Esophagus muscularis mucosa (tissue), 4 donors: Measurements from ENCODE around the gene TLL2. TPM values are rescaled to one million over a fixed set of nuclear protein-coding genes. Genes with fewer than 3 reads are reported as not detected.

Experiments
- DNase-seq: peaks from one replicate; pipeline ENCODE4 v3.0.0-alpha.2; 2017; ENCODE audit errors: extremely low spot score
- H3K27ac ChIP-seq, 4 donors: fragments of 200-600 bp; sonication (generic); replicated peaks in 1 of 4; 1 replicate in 3 of 4; 2 replicates in 1 of 4; pipeline ENCODE4 v1.5.1; 2016 to 2019; ENCODE audit warnings: mild to moderate bottlenecking in 1 of 4
- H3K27me3 ChIP-seq, 4 donors: fragments of 200-600 bp; sonication (generic); one replicate each; pipeline versions ENCODE4 v1.5.1 to v1.6.0; 2016 to 2019
- H3K36me3 ChIP-seq, 4 donors: fragments of 200-600 bp; sonication (generic); one replicate each; pipeline ENCODE4 v1.5.1; 2016 to 2019
- H3K4me1 ChIP-seq, 4 donors: fragments of 200-600 bp; sonication (generic); one replicate each; pipeline ENCODE4 v1.5.1; 2016 to 2019
- H3K4me3 ChIP-seq, 4 donors: fragments of 200-600 bp; sonication (generic); 1 replicate in 2 of 4; 2 replicates in 2 of 4; pipeline ENCODE4 v1.5.1; 2016 to 2019; ENCODE audit warnings: mild to moderate bottlenecking in 4 of 4, moderate library complexity in 1 of 4
- H3K9me3 ChIP-seq, 4 donors: fragments of 200-600 bp; sonication (generic); 1 replicate in 3 of 4; 2 replicates in 1 of 4; pipeline ENCODE4 v1.5.1; 2016 to 2019
- CTCF ChIP-seq, 3 experiments: fragments of 200-600 bp in 2 of 3; fragments of 450-650 bp in 1 of 3; sonication (generic) in 2 of 3; IDR thresholded peaks; one replicate each; pipeline ENCODE4 v1.5.1; 2017 to 2019; ENCODE audit warnings: antibody characterized with exemption in 3 of 3, mild to moderate bottlenecking in 2 of 3, moderate library complexity in 1 of 3
- EP300 ChIP-seq: sonication (generic); formaldehyde crosslinking; IDR thresholded peaks from one replicate; pipeline ENCODE4 v1.6.1; 2017; ENCODE audit warnings: antibody characterized with exemption
- POLR2A ChIP-seq: fragments of 450-650 bp; IDR thresholded peaks from one replicate; pipeline ENCODE4 v1.6.1; 2017; ENCODE audit warnings: antibody characterized with exemption, moderate library complexity, mild to moderate bottlenecking, low read depth
- POLR2AphosphoS5 ChIP-seq, 2 donors: sonication (generic); formaldehyde crosslinking; IDR thresholded peaks; one replicate each; pipeline ENCODE4 v1.6.1; 2017; ENCODE audit warnings: antibody characterized with exemption in 2 of 2
- WGBS: methylation state at CpG from one replicate; pipeline ENCODE4 v1.1.5; 2018; 5-methylcytosine and 5-hydroxymethylcytosine counted together
- intact Hi-C: fragments of 100-400 bp; cut with DNase I; formaldehyde crosslinking; loops from one replicate; pipeline ENCODE4 v1.15.1; 2023
- total RNA-seq, 4 donors: library from RNA; depleted of rRNA; stranded (reverse); fragments of >200 nt; gene quantifications; one replicate each; pipeline versions ENCODE4 v1.1.0 to v1.2.1, GENCODE V29; 2016

TLL2 gene
- total RNA-seq, 4 donors from 2014 or later, result 0.17 to 2.1 (median 0.27) TPM

- Histone ChIP-seq H3K9me3 (no peaks in the 10 kb centered on the region), H3K4me3 (no peak overlapping the region), H3K27me3 (peaks cover 0 to 30% (median 3%) of the 10 kb centered on the region in 4 donors), H3K36me3 (no peaks in the 10 kb centered on the region), H3K27ac (no peak overlapping the region), H3K4me1 (no peaks in the 10 kb centered on the region)
- DNase-seq, result no peak
- 60% methylated on average over 8 of the region's 8 CpGs for WGBS
- no peak for TF ChIP-seq POLR2AphosphoS5 (IDR thresholded peaks at IDR 0.05)
- no peak for TF ChIP-seq CTCF (IDR thresholded peaks at IDR 0.05)
- no peak for TF ChIP-seq EP300
- no peak for TF ChIP-seq POLR2A
- intact Hi-C loops, result no loop called here
Observed at GRCh38 chr10:96357038-96357620, 156.6 kb downstream of the TLL2 start.

- DNase-seq, result no peak
- no peak for TF ChIP-seq CTCF (IDR thresholded peaks at IDR 0.05)
- no peak for TF ChIP-seq EP300
- no peak for TF ChIP-seq POLR2A
- TF ChIP-seq POLR2AphosphoS5 (IDR thresholded peaks at IDR 0.05), result no peak
- Histone ChIP-seq H3K4me1 (no peaks in the 10 kb centered on the region), H3K4me3 (no peak overlapping the region), H3K9me3 (no peaks in the 10 kb centered on the region), H3K27ac (no peak overlapping the region), H3K36me3 (no peaks in the 10 kb centered on the region), H3K27me3 (peaks cover 0 to 27% (median 3%) of the 10 kb centered on the region in 4 donors)
- 69% methylated on average over 4 of the region's 4 CpGs for WGBS
- intact Hi-C loops, result no loop called here
Observed at GRCh38 chr10:96352582-96352981, 161.1 kb downstream of the TLL2 start.

- H3K36me3 ChIP-seq, result no peaks in the 10 kb centered on the region
- intact Hi-C loops, result no loop called here
Observed at GRCh38 chr10:96352027-96352426, 161.7 kb downstream of the TLL2 start.

GRCh38 chr10:96346295-96346694 lies 167.4 kb downstream of the TLL2 start:
- H3K36me3 ChIP-seq, result no peaks in the 10 kb centered on the region
- H3K9me3 ChIP-seq, result peaks cover 0 to 10% (median 8%) of the 10 kb centered on the region in 4 donors
- DNase-seq, result no peak
- no peaks in the 10 kb centered on the region for H3K4me1 ChIP-seq
- peaks cover 0 to 7% (median 0%) of the 10 kb centered on the region in 4 donors for H3K27me3 ChIP-seq
- no peak for TF ChIP-seq EP300
- TF ChIP-seq POLR2AphosphoS5 (IDR thresholded peaks at IDR 0.05), result no peak
- TF ChIP-seq CTCF (IDR thresholded peaks at IDR 0.05), result no peak
- TF ChIP-seq POLR2A, result no peak
- 90% methylated on average over 1 of the region's 1 CpG for WGBS
- intact Hi-C loops, result no loop called here
- no peak overlapping the region for H3K4me3 ChIP-seq
- H3K27ac ChIP-seq, result no peak overlapping the region

More at GRCh38 chr10:96352027-96352426, 161.7 kb downstream of the TLL2 start:
- no peak for DNase-seq
- Histone ChIP-seq H3K4me1 (no peaks in the 10 kb centered on the region), H3K27me3 (peaks cover 0 to 23% (median 3%) of the 10 kb centered on the region in 4 donors), H3K27ac (no peak overlapping the region), H3K4me3 (no peak overlapping the region), H3K9me3 (no peaks in the 10 kb centered on the region)
- no peak for TF ChIP-seq POLR2A
- no peak for TF ChIP-seq EP300
- no peak for TF ChIP-seq POLR2AphosphoS5 (IDR thresholded peaks at IDR 0.05)
- TF ChIP-seq CTCF (IDR thresholded peaks at IDR 0.05), result no peak

GRCh38 chr10:96345222-96345621 lies 168.5 kb downstream of the TLL2 start:
- Histone ChIP-seq H3K4me3 (no peak overlapping the region), H3K27ac (no peak overlapping the region), H3K4me1 (no peaks in the 10 kb centered on the region), H3K9me3 (peaks cover 0 to 10% (median 8%) of the 10 kb centered on the region in 4 donors), H3K27me3 (peaks cover 0 to 7% (median 0%) of the 10 kb centered on the region in 4 donors), H3K36me3 (no peaks in the 10 kb centered on the region)
- WGBS, result 25% methylated on average over 2 of the region's 2 CpGs
- TF ChIP-seq POLR2AphosphoS5 (IDR thresholded peaks at IDR 0.05), result no peak
- no peak for TF ChIP-seq CTCF (IDR thresholded peaks at IDR 0.05)
- TF ChIP-seq EP300, result no peak
- no peak for TF ChIP-seq POLR2A
- intact Hi-C loops, result no loop called here
- DNase-seq, result no peak
